Pancreas (tissue), 10 donors: Measurements from ENCODE around the gene HBEGF. TPM values are rescaled to one million over a fixed set of nuclear protein-coding genes. Genes with fewer than 3 reads are reported as not detected.
A peak's percentile ranks its signal among the peaks of the same experiment; 100 is the strongest.

Experiments used
- ATAC-seq, 4 donors: fragments of 200-7000 bp; cut with Tn5 transposase; one replicate each; pipeline versions ENCODE4 v1.8.0 to v1.9.1; 2020; ENCODE audit warnings: mild to moderate bottlenecking in 4 of 4, moderate library complexity in 4 of 4
- DNase-seq, 6 donors: peaks; one replicate each; pipeline ENCODE4 v3.0.0-alpha.2; 2020
- FAIRE-seq: peaks from 2 replicates; lab custom pipeline; 2012; peaks lifted over from hg19 to GRCh38; lab: Jason Lieb, UNC
- H3K27ac ChIP-seq, 4 donors: fragments of 200-600 bp; sonication (generic); 1 replicate in 3 of 4; 2 replicates in 1 of 4; pipeline versions ENCODE4 v1.5.0 to v1.8.0; 2020
- H3K27me3 ChIP-seq, 4 donors: fragments of 200-600 bp; one replicate each; pipeline ENCODE4 v1.8.0; 2021
- H3K36me3 ChIP-seq, 3 donors: fragments of 200-600 bp; sonication (generic) in 1 of 3; one replicate each; pipeline versions ENCODE4 v1.5.0 to v1.8.0; 2020 to 2021
- H3K4me1 ChIP-seq, 3 donors: fragments of 200-600 bp; one replicate each; pipeline ENCODE4 v1.8.0; 2021
- H3K4me3 ChIP-seq, 4 donors: fragments of 200-600 bp; sonication (generic) in 2 of 4; one replicate each; pipeline versions ENCODE4 v1.5.0 to v1.8.0; 2020 to 2021
- H3K9me3 ChIP-seq, 4 donors: fragments of 200-600 bp; one replicate each; pipeline ENCODE4 v1.8.0; 2021
- WGBS, 2 donors: extraction: QIAGEN DNeasy Blood & Tissue Kit; methylation state at CpG; one replicate each; pipeline ENCODE4 v1.1.7; 2013; 5-methylcytosine and 5-hydroxymethylcytosine counted together
- intact Hi-C, 3 donors: fragments of 100-400 bp; cut with DNase I; formaldehyde crosslinking; loops; one replicate each; pipeline versions ENCODE4 v1.11.1 to v1.14.2; 2022
- polyA plus RNA-seq, 2 donors: library from polyadenylated mRNA; stranded (reverse); fragments of 200-250 nt; gene quantifications; one replicate each; pipeline ENCODE4 v1.2.3, GENCODE V29; 2013
- total RNA-seq, 6 donors: library from RNA; stranded (reverse); fragmentation: NEBNext Ultra II Directional in 4 of 6; extraction: Animal tissue kit (Norgen Biotek cat#: 25700) in 4 of 6; gene quantifications; one replicate each; pipeline versions ENCODE4 v1.2.1 to v1.2.4, GENCODE V29; 2021 to 2023
- TF ChIP-seq, protein P1 (sequence below), 4 donors: fragments of 200-600 bp; sonication (generic) in 3 of 4; IDR thresholded peaks; one replicate each; pipeline versions ENCODE4 v1.5.0 to v1.8.0; 2021; ENCODE audit warnings: antibody characterized with exemption in 4 of 4
- donor health status: healthy with polysubstance abuse.
- donor health status: DM: no; HTN: no; CAD: no; lungs with moderate emphysema.
- donor health status: DM: no; HTN: no; CAD: no.
- donor health status: control.
- donor health status: control.
- donor health status: Bipolar disorder and iron deficiency.
- donor health status: DM: yes; HTN: yes; CAD: no.
- donor health status: DM: no; HTN: no; CAD: no.
- donor health status: DM: no; HTN: no; CAD: no.
- donor health status: DM: yes; HTN: yes; CAD: no.

HBEGF gene
- total and polyA plus RNA-seq, 8 donors: 0.97 to 5.0 (median 2.0) TPM

DNA sequence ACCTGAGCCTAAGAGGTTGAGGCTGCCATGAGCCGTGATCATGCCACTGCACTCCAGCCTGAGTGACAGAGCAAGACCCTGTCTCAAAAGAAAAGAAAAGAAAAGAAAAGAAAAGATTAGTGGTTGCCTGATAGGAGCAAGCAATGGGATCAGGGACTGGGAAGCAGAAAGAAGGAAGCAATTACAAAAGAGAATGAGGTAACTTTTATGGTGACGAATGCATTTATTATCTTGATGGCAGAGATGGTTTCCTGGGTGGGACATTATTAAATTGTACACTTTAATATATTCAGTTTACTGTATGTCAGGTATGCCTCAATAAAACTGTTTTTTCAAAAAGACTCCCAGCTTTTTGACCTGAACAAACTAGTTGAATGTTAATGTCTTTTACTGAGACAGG, 36.0 kb downstream of the HBEGF start:
- FAIRE-seq (no peak), ATAC-seq (no peak), DNase-seq (no peak)
- intact Hi-C loops: no loop called here
- TF ChIP-seq, protein P1, sequence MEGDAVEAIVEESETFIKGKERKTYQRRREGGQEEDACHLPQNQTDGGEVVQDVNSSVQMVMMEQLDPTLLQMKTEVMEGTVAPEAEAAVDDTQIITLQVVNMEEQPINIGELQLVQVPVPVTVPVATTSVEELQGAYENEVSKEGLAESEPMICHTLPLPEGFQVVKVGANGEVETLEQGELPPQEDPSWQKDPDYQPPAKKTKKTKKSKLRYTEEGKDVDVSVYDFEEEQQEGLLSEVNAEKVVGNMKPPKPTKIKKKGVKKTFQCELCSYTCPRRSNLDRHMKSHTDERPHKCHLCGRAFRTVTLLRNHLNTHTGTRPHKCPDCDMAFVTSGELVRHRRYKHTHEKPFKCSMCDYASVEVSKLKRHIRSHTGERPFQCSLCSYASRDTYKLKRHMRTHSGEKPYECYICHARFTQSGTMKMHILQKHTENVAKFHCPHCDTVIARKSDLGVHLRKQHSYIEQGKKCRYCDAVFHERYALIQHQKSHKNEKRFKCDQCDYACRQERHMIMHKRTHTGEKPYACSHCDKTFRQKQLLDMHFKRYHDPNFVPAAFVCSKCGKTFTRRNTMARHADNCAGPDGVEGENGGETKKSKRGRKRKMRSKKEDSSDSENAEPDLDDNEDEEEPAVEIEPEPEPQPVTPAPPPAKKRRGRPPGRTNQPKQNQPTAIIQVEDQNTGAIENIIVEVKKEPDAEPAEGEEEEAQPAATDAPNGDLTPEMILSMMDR (IDR thresholded peaks at IDR 0.05): no peak
- H3K36me3 ChIP-seq: no peaks in the 10 kb centered on the region
- H3K27ac ChIP-seq: no peak overlapping the region
- 81 to 88% methylated on average over 2 of the region's 2 CpGs for WGBS, 2 donors
- no peaks in the 10 kb centered on the region for H3K27me3 ChIP-seq
- peaks cover 0 to 3% (median 0%) of the 10 kb centered on the region in 3 donors for H3K4me1 ChIP-seq
- no peak overlapping the region for H3K4me3 ChIP-seq
- H3K9me3 ChIP-seq: no peaks in the 10 kb centered on the region

DNA sequence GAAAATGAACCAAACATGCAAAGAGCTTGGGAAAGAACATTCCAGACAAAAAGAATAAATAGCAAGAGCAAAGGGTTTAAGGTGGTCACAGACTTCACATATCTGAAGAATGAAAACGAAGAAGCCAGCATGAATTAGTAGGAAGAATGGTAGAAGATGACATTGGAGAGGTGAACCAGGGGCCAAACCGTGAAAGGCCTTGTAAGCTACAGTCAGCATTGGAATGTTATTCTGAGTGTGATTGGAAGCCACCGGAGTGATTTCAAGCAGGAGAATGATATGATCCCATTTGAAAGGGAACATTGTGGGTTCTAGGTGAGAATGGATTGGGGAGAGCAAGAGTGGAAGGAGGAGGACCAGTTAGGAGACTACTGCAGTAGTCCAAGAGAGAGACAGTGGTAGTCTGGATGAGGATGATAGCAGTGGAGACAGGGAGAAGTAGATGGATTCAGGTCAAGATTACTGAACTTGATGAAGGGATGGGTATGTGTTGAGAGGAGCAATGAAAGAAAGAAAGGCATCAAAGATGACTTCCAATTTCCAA, 36.6 kb downstream of the HBEGF start:
- H3K4me1 ChIP-seq: peaks cover 0 to 3% (median 0%) of the 10 kb centered on the region in 3 donors
- WGBS, 2 donors: 73 to 87% methylated on average over 3 of the region's 3 CpGs
- H3K27ac ChIP-seq: no peak overlapping the region
- no peaks in the 10 kb centered on the region for H3K9me3 ChIP-seq
- ATAC-seq (no peak), DNase-seq (no peak), FAIRE-seq (no peak)
- H3K4me3 ChIP-seq: no peak overlapping the region
- H3K36me3 ChIP-seq: no peaks in the 10 kb centered on the region
- H3K27me3 ChIP-seq: no peaks in the 10 kb centered on the region
- TF ChIP-seq, protein P1 (IDR thresholded peaks at IDR 0.05): no peak
- intact Hi-C loops: no loop called here

DNA sequence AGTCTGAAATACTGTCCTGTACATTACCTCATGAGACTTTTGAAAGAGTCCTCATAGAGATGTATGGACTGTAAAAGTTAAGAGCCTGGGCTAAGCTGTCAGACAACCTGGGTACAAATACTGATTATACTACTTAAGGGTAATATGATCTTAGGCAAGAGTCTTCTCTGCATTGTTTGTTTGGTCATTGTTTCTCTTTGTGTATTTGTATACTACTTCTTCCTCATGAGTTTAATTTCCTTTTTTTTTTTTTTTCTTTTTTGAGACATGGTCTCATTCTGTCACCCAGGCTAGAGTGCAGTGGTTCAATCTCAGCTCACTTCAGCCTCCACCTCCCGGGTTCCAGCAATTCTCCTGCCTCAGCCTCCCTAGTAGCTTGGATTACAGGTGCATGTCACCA, 40.9 kb downstream of the HBEGF start:
- Histone ChIP-seq H3K4me3 (no peak overlapping the region), H3K27ac (no peak overlapping the region), H3K36me3 (no peaks in the 10 kb centered on the region), H3K4me1 (peaks cover 0 to 15% (median 0%) of the 10 kb centered on the region in 3 donors), H3K27me3 (no peaks in the 10 kb centered on the region), H3K9me3 (no peaks in the 10 kb centered on the region)
- intact Hi-C loops: no loop called here
- WGBS, 2 donors: 45 to 75% methylated on average over 1 of the region's 1 CpG
- no peak for FAIRE-seq
- ATAC-seq: no peak
- no peak for DNase-seq
- TF ChIP-seq, protein P1 (IDR thresholded peaks at IDR 0.05): no peak

DNA sequence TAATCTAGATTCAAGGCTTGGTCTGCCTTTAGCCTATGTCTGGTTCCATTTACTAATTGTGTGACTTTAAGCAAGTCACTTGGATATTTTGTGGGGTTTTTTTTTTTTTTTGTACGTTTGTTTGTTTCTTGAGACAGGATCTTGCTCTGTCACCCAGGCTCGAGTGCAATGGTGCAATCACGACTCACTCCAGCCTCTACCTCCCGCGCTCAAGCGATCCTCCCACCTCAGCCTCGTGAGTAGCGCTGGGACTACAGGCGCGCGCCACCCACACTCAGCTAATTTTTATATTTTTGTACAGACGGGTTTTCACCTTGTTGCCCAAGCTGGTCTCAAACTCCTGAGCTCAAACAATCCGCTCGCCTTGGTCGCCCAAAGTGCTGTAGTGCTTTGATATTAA, 42.4 kb downstream of the HBEGF start:
- H3K9me3 ChIP-seq: no peaks in the 10 kb centered on the region
- FAIRE-seq (no peak), ATAC-seq (no peak), DNase-seq (no peak)
- TF ChIP-seq, protein P1 (IDR thresholded peaks at IDR 0.05): no peak
- no peaks in the 10 kb centered on the region for H3K27me3 ChIP-seq
- H3K36me3 ChIP-seq: no peaks in the 10 kb centered on the region
- H3K4me3 ChIP-seq: peak overlapping the region in 1 of 4 donors; percentile 73
- intact Hi-C loops: no loop called here
- WGBS, 2 donors: 77 to 88% methylated on average over 15 of the region's 15 CpGs
- H3K27ac ChIP-seq: no peak overlapping the region
- peaks cover 0 to 15% (median 0%) of the 10 kb centered on the region in 3 donors for H3K4me1 ChIP-seq
